T-helper 1 cell (primary cell): Measurements from ENCODE around the gene PIBF1.
"Not testable (repeated sequence)": the region's sequence is repeated elsewhere in the genome, so short reads cannot be mapped to it uniquely, and the experiment has no call there.

Experiments used
- DNase-seq, 5 donors: peaks; one replicate each; pipeline ENCODE4 v3.0.0-alpha.2; 2012 to 2020

PIBF1 gene

GRCh38 chr13:72911981-72912380 is 130.0 kb downstream of the PIBF1 start:
- DNase-seq, result no peak

DNA sequence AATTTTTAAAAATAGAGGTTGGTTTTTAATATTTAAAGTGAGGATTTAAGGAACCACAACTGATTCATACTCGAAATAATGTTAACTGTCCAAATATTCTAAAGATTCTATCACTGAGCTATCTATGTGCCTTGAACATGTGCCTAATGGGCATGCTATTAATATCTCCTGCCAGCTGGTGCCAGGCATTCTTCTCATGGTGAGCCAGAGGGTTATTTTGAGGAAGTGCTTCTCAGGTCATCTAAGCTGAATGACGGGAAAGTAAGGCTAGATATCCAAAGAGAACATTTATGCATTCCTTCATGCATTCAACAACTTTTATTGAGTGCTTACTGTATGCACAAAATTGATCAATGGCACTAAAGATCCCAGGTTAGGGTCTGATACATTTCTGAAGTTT is 138.2 kb downstream of the PIBF1 start:
- no peak for DNase-seq

- DNase-seq, result no peak
Observed at GRCh38 chr13:72931311-72931710, 149.4 kb downstream of the PIBF1 start.

- DNase-seq, result no peak
Observed at GRCh38 chr13:72932250-72932649, 150.3 kb downstream of the PIBF1 start.

DNA sequence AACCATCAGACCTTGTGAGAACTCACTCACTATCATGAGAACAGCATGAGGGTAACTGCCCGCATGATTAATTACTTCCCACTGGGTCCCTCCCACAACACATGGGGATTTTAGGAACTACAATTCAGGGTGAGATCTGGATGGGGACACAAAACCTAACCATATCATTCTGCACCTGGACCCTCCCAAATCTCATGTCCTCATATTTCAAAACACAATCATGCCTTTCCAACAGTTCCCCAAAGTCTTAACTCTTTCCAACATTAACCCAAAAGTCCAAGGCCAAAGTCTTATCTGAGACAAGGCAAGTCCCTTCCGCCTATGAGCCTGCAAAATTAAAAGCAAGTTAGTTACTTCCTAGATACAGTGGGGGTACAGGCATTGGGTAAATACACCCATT is 164.3 kb downstream of the PIBF1 start:
- not testable (repeated sequence) for DNase-seq

DNA sequence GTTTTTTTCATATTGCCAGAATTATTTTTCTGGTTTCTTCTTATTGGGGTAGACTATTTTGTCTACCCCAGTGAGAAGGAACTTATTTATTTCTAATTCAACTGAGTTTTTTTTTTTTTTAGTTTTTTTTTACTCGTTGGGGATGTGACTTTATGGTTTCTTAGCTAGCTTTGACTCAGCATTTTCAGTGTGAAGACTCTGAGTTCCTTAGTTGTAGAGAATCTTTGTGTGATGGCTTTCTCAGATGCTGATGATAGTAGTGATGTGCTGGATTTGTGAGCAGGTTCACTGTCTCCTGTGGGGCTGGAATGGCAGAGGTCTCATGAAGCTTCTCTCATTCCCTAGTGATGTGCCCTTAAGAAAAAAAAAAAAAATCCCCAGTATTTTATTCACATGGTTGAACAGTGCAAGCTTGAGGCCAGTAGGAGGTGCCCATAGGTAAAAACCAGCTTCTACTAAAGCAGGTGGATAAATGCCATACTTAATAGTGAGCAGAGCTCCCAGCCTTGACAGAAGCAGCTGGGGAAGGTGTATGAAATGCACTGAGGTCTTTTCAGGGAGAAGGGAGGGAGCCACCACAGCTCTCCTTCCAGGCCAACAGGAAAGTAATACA is 170.7 kb downstream of the PIBF1 start:
- DNase-seq, result no peak

GRCh38 chr13:72953391-72953965 is 171.5 kb downstream of the PIBF1 start:
- no peak for DNase-seq

GRCh38 chr13:72959643-72960042 is 177.7 kb downstream of the PIBF1 start:
- DNase-seq, result no peak

- no peak for DNase-seq
Observed at GRCh38 chr13:72960114-72960513, 178.2 kb downstream of the PIBF1 start.

- DNase-seq, result no peak
Observed at GRCh38 chr13:72960541-72960940, 178.6 kb downstream of the PIBF1 start.

- DNase-seq, result no peak
Observed at GRCh38 chr13:72963762-72964161, 181.8 kb downstream of the PIBF1 start.

GRCh38 chr13:72970301-72970880 is 188.5 kb downstream of the PIBF1 start:
- no peak for DNase-seq

DNA sequence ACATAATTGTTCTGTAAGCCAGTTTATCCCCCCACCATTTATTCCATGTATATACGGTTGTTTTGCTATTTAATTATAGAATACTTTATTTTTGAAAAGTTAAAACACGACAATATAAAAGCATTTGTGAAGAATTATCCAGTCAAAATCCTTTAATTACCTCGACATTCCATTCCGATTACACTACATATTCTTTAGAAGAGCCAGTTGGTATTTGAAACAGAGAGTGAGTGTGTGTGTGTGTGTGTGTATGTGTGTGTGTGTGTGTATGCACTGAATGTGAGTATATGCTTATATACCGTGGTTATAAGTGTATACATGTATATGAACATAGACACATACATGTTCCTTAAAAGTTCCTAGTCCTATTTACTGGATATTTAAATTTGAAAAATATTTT is 189.0 kb downstream of the PIBF1 start:
- DNase-seq, result no peak

- no peak for DNase-seq
Observed at GRCh38 chr13:72973234-72973633, 191.3 kb downstream of the PIBF1 start.

- no peak for DNase-seq
Observed at GRCh38 chr13:72983085-72983768, 201.3 kb downstream of the PIBF1 start.

- no peak for DNase-seq
Observed at GRCh38 chr13:72985610-72986009, 203.7 kb downstream of the PIBF1 start.

- no peak for DNase-seq
Observed at GRCh38 chr13:72986197-72986596, 204.3 kb downstream of the PIBF1 start.

DNA sequence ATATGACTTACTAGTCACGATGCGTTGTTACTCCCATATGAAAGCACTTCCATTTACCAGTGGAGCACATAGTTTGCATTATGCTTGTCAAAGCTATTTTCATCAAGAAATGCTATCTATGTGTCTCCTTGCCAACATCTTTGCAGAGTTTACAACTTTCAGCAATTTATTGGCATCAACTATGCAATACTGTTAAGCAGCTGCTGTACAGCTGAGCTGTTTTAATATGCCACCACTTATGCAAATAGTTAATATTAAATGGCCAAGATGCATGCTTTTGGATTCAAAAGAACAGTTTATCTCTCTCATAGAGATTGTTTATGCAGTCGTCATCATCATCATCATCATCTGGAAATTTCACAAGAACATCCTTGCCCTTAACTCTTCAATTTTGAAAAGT is 209.0 kb downstream of the PIBF1 start:
- no peak for DNase-seq

GRCh38 chr13:72998012-72998411 is 216.1 kb downstream of the PIBF1 start:
- DNase-seq, result no peak

DNA sequence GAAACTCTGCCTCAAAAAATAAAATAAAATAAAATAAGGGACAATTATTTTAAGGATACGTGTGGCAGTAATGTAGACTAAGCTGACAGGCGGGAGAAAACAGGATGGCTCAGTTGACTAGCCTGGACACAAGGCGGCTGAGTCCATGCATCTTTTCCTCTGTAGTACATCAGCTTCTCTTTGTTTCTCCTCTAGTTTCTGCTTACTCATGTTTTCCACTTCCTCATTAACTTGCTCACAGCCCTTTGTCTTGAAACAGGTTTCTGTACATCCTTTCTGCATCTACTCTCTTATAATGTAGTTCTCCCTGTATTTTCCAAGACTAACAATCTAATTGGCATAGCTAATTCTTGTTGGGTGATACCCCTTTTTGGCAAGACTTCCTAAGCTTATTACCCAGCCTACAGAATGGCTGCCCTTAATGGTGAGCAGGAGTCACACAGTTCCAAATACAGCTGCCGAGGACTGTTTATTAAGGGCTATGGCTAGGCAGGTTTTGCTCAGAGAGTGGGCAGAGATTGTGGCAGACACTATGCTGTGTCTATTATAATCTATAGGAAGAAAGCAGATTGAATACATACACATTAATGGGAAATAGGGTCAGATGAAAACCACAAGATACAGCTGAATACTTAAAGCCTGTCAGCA is 218.2 kb downstream of the PIBF1 start:
- DNase-seq, result peak in 1 of 5 donors; percentile 29

DNA sequence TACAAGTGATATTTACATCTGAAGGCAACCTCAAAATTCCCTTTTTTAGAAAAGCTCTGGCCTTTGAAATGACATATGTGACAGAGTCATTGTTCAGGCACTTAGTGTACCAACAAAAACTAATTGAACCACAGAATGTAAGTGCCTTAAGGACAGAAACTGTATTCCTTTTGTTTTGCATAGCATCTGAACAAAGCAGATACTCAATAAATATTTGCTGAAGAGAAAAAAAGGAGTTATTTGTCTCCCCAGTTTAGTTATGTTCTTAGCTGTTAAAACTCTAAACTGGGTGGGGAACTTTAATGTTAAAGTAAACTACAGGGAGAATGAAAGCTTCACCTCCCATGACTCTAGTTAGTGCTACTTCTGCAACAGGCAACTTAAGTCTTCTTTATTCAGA is 220.0 kb downstream of the PIBF1 start:
- no peak for DNase-seq

- DNase-seq, result no peak
Observed at GRCh38 chr13:73011751-73012150, 229.8 kb downstream of the PIBF1 start.

DNA sequence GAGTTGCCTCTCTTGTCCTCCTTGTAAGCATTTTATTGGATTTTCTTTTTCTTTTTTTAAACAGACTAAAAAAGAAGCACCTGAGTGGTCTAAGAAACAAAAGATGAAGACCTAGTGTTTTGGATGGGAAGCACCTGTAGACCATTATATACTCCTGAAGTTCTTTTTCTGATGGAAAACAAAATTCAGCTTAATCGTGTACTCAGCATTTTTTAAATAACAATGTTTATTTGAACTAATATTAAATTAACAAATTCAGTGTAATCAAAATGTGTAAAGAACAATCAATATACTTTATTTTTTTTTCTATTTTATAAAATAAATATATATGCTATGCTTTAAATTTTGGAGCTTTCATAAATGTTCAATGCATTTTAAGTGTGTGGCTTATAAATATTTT is 233.9 kb downstream of the PIBF1 start:
- DNase-seq, result no peak

DNA sequence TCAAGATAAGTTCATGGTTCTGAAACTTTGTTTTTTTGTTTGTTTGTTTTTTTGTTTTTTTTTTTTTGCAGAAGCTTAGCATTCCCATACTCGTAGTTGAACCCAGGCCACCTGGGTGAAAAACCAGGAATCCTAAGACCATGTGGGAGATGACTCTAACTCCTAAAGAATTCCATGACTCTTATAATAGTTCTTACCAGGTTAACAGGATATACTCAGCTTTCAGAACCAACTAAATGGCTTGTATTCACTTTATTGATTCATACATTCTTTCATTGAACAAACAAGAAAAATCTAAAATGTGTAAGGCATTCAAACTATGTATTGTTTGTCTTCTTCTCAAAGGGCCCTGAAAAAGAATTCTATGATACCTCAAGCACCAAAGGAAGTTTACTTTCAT is 236.4 kb downstream of the PIBF1 start:
- DNase-seq, result no peak
